Activated CD8-positive, alpha-beta memory T cell treated with anti-CD3 and anti-CD28 coated beads, Interleukin-2, amount 50 U/mL, for 4 hours (primary cell): ENCODE results near the gene FNTB.

ENCODE experiments used
- DNase-seq: peaks from one replicate; pipeline ENCODE4 v3.0.0-alpha.2; 2020

The FNTB gene

GRCh38 chr14:65095633-65096205 is 109.0 kb downstream of the FNTB start:
- no peak for DNase-seq

GRCh38 chr14:65096323-65097089 is 109.8 kb downstream of the FNTB start:
- DNase-seq, result no peak

GRCh38 chr14:65098586-65098985 is 111.9 kb downstream of the FNTB start:
- no peak for DNase-seq

GRCh38 chr14:65100922-65101541 is 114.3 kb downstream of the FNTB start:
- DNase-seq, result no peak

- peak; percentile 49 for DNase-seq
Measured at GRCh38 chr14:65101631-65102440, 115.1 kb downstream of the FNTB start.

GRCh38 chr14:65102441-65103149 is 115.9 kb downstream of the FNTB start, which contains the start of gene MAX:
TSS of gene MAX (minus strand) at chr14:65102517. CDS start at chr14:65102339, 178 bp downstream.
- DNase-seq, result peak; percentile 97

- DNase-seq, result no peak
Measured at GRCh38 chr14:65103150-65103760, 116.6 kb downstream of the FNTB start.

- DNase-seq, result no peak
Measured at GRCh38 chr14:65104791-65105190, 118.1 kb downstream of the FNTB start.

- DNase-seq, result no peak
Measured at GRCh38 chr14:65106316-65106715, 119.6 kb downstream of the FNTB start.

GRCh38 chr14:65106736-65107135 is 120.0 kb downstream of the FNTB start:
- no peak for DNase-seq

GRCh38 chr14:65107200-65107599 is 120.5 kb downstream of the FNTB start:
- no peak for DNase-seq

- DNase-seq, result no peak
Measured at GRCh38 chr14:65109357-65109756, 122.7 kb downstream of the FNTB start.

- no peak for DNase-seq
Measured at GRCh38 chr14:65110525-65110924, 123.8 kb downstream of the FNTB start.
